VCaP (cell line): ENCODE results near the gene PRAMEF2.
"Not testable (repeated sequence)": the region's sequence is repeated elsewhere in the genome, so short reads cannot be mapped to it uniquely, and the experiment has no call there.

Experiments used
- H3K27ac ChIP-seq: fragments of 450-650 bp; 2 replicates; pipeline ENCODE4 v1.5.1; 2017
- TF ChIP-seq, protein P1 (sequence below): fragments of 450-650 bp; conservative IDR thresholded peaks from 2 replicates; pipeline ENCODE4 v1.5.1; 2017; ENCODE audit warnings: mild to moderate bottlenecking, moderate library complexity

The PRAMEF2 gene, protein sequence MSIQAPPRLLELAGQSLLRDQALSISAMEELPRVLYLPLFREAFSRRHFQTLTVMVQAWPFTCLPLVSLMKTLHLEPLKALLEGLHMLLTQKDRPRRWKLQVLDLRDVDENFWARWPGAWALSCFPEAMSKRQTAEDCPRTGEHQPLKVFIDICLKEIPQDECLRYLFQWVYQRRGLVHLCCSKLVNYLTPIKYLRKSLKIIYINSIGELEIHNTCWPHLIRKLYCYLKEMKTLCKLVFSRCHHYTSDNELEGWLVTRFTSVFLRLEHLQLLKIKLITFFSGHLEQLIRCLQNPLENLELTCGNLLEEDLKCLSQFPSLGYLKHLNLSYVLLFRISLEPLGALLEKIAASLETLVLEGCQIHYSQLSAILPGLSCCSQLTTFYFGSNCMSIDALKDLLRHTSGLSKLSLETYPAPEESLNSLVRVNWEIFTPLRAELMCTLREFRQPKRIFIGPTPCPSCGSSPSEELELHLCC

DNA sequence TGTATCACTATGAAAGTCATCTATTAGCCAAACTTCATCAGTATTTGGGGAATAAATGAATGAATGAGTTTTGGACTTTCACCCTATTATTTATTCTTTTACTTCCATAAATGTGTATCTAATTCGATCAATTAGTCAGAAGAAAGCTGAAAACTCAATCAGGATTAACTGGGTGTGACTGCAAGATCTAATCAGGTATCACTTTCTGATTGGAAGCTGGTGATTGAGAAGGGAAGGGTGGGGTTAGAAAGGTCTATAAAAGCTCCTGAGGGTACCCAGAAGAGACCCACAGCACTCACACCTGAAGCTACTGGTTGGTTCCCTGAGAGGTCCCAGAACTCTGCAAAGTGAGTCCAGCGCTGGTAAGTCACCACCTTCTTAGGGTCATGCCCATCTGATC lies at the start of gene PRAMEF2:
Gene PRAMEF2 (plus strand): TSS at position 301 of the 400 bp plus-strand sequence. CDS start 1,924 bp downstream, outside the sequence.
- not testable (repeated sequence) for H3K27ac ChIP-seq

DNA sequence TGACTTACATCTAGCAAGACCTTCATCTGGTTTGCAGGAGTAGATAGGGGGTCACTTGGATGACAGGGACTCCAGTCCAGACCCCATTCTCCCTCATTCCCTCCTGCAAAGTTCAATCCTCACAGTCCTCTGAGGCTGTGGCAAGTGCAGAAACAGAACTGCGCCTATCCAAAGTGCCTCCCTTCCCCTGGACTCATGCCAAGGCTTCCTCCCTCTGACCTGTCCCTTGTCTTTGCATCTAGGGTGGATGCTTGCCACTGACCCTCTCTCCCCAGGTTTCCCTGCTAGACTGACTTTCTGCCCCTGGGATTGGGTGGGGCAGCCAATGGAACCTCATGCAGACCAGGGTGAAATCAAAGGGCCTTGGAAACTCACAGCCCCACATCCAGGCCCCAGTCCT lies 47.0 kb upstream of the PRAMEF2 start:
- TF ChIP-seq, protein P1, sequence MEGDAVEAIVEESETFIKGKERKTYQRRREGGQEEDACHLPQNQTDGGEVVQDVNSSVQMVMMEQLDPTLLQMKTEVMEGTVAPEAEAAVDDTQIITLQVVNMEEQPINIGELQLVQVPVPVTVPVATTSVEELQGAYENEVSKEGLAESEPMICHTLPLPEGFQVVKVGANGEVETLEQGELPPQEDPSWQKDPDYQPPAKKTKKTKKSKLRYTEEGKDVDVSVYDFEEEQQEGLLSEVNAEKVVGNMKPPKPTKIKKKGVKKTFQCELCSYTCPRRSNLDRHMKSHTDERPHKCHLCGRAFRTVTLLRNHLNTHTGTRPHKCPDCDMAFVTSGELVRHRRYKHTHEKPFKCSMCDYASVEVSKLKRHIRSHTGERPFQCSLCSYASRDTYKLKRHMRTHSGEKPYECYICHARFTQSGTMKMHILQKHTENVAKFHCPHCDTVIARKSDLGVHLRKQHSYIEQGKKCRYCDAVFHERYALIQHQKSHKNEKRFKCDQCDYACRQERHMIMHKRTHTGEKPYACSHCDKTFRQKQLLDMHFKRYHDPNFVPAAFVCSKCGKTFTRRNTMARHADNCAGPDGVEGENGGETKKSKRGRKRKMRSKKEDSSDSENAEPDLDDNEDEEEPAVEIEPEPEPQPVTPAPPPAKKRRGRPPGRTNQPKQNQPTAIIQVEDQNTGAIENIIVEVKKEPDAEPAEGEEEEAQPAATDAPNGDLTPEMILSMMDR: no peak
- no peak overlapping the region for H3K27ac ChIP-seq

DNA sequence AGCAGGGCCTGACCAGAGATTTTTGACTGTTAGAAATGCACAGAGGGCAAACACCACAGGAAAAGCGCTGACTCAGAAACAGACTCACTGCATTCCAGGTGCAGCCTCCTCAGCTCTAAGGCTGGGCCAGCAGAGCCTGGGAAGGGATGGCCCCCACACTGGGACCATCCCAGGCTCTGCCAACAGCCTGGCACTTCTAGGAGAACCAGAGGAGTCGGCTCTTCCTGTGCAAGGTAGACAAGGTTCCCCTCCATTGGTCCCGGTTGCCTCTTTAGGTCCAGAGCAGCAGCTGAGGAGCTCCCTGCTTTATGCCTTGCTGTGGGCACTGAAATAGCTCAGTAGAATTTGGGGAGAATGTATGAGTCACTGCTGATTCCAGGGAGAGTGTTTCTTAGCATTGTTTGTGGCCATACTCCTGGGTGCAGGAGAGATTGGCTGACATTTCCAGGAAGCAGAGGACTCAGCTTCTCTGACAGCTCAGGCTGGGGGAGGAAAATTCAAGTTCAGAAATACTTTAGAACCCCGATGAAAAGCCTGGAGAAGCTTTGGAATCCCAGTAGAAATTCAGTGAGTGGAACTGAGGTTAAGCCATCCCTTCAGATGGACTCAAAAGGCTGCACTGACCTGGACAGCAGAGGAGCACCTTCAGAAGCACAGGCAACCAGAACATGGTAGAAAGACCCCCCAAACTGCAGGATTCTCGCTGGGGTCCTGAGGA lies 46.0 kb upstream of the PRAMEF2 start:
- TF ChIP-seq, protein P1: no peak
- no peak overlapping the region for H3K27ac ChIP-seq

DNA sequence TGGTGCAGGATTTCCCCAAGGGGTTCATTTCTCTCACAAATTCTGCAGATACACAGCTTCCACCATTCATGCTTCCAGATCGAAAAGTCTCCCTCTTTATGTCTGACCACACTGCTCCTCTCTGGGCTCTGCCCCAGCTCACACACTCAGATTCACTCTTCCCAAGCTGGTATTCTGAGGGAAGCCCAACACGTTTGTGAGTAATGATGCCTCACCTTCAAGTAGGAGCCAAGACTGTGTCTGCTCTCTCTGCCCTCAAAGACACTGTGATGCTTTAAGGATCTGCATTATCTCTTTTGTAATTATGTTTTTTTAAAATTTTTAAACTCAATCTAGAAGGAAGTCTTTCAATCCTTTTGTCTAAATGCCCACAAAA lies 45.5 kb upstream of the PRAMEF2 start:
- no peak overlapping the region for H3K27ac ChIP-seq
- TF ChIP-seq, protein P1: no peak

DNA sequence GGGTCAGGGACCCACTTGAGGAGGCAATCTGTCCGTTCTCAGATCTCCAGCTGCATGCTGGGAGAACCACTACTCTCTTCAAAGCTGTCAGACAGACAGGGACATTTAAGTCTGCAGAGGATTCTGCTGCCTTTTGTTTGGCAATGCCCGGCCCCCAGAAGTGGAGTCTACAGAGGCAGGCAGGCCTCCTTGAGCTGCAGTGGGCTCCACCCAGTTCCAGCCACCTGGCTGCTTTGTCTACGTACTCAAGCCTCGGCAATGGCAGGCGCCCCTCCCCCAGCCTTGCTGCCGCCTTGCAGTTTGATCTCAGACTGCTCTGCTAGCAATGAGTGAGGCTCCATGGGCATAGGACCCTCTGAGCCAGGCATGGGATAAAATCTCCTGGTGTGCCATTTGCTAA lies 37.8 kb upstream of the PRAMEF2 start:
- not testable (repeated sequence) for H3K27ac ChIP-seq

DNA sequence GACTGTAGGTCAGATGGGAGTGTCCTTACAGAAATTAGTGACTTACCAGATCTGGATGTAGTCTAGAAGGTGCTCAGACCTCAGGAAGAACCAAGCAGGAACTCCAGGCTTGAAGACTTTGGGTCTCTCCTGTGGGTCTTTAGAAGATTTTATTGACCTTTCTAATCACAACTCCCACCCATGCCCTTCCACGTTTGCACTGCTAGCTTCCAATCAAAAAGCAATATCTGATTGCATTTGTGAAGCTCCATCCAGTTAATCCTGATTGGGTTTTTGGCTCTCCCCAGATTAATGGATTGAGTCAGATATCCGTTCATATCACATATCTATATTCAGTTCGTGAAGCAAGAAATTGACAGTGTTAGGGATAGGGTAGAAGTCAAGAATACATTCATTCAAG lies 25.6 kb upstream of the PRAMEF2 start, which contains the start of gene PRAMEF11:
Gene PRAMEF11 (minus strand): TSS at position 101 of the 400 bp plus-strand sequence. CDS start 2,621 bp downstream, outside the sequence.
- not testable (repeated sequence) for H3K27ac ChIP-seq

DNA sequence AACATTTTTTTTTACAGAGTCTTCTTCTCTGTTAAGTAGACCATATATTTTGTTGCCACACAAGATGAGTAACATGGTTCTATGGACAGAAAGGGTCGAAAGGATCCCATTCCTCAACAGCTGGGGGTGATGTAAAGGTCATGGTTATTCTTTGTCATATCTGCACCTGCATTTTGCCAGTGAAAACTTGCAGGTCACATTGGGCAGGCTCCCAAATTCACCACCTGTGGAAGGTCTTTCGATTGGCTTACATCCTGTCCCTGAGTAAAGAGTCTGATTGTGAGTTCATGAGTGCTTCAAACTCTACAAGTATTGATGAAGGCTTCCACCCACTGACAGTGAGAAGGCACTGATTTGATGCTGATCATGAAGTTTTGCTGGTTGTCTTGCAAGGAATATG lies 23.6 kb upstream of the PRAMEF2 start:
- not testable (repeated sequence) for H3K27ac ChIP-seq

DNA sequence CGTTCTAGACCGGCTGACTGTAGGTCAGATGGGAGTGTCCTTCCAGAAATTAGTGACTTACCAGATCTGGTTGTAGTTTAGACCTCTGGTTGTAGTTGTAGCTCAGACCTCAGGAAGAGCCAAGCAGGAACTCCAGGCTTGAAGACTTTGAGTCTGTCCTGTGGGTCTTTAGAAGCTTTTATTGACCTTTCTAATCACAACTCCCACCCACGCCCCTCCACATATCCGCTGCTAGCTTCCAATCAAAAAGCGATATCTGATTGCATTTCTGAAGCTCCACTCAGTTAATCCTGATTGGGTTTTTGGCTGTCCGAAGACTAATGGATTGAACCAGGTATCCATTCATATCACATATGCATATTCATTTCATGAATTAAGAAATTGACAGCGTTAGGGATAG lies 8.3 kb upstream of the PRAMEF2 start, which contains the start of gene HNRNPCL1:
Gene HNRNPCL1 (minus strand): TSS at position 101 of the 400 bp plus-strand sequence. CDS start 431 bp downstream, outside the sequence.
- not testable (repeated sequence) for H3K27ac ChIP-seq

DNA sequence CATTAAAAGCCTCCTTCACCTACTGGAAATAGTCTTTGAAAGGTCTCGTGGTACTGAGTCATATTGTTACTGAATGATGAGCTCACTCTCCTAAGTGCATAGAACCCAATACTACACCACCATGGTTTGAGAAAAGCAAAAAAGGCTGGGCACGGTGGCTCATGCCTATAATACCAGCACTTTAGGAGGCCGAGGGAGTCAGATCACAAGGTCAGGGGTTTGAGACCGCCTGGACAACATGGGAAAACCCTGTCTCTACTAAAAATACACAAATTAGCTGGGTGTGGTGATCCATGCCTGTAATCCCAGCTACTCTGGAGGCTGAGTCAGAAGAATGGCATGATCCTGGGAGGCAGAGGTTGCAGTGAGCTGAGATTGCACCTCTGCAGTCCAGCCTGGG lies 5.1 kb upstream of the PRAMEF2 start:
- TF ChIP-seq, protein P1: no peak
- no peak overlapping the region for H3K27ac ChIP-seq

DNA sequence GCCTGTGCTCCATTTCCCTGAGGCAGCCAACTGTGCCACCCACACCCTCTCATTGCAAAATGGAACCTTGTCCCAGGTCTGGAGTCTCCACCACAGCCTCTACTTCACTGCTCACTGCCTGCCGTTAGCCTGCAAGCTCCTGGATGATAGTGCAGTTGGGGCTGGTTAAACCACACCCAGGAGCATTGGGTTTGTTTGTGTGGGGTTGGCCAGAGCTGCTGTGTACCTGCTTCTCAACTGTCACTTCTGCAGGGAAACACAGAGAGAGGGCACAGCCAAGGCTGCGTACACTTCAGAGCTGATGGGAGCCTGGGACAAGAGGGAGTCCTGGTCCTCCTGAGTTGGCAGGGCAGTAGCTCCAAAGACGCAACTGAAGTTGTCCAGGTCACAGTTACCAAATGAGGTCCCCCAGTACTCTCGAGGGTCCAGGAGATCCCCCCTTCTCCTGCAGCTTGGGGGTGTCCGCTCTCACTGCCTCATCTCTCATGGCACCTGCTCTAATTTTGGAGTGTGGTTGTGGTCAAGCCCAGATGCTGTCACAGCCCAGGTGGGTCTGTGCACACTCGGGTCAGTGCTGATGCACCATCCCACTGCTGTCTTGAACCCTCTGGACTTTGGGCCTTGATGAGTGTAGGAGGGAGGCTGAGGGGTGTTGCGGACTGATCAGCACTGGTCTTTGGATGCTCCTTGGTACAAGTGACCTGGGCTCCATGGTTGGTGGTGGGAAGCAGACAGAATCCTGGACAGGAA lies 6.4 kb downstream of the PRAMEF2 start:
- not testable (repeated sequence) for H3K27ac ChIP-seq

DNA sequence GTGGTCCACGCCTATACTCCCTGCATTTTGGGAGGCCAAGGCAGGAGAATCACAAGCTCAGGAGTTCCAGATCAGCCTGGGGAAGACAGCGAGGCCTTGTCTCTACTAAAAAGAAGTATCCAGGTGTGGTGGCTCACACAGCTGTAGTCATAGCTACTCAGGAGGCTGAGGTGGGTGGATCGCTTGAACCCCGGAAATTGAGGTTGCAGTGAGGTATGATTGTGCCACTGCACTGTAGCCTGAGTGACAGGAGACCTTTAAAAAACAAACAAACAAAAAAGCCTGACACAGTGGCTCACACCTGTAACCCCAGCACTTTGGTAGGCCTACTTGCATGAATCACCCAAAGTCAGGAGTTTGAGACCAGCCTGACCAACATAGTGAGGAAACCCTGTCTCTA lies 21.6 kb downstream of the PRAMEF2 start:
- H3K27ac ChIP-seq: not testable (repeated sequence)

DNA sequence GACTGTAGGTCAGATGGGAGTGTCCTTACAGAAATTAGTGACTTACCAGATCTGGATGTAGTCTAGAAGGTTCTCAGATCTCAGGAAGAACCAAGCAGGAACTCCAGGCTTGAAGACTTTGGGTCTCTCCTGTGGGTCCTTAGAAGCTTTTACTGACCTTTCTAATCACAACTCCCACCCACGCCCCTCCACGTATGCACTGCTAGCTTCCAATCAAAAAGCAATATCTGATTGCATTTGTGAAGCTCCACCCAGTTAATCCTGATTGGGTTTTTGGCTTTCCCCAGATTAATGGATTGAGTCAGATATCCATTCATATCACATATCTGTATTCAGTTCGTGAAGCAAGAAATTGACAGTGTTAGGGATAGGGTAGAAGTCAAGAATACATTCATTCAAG lies 29.2 kb downstream of the PRAMEF2 start, which contains the start of gene PRAMEF4:
Gene PRAMEF4 (minus strand): TSS at position 101 of the 400 bp plus-strand sequence. CDS start 2,807 bp downstream, outside the sequence.
- not testable (repeated sequence) for H3K27ac ChIP-seq

DNA sequence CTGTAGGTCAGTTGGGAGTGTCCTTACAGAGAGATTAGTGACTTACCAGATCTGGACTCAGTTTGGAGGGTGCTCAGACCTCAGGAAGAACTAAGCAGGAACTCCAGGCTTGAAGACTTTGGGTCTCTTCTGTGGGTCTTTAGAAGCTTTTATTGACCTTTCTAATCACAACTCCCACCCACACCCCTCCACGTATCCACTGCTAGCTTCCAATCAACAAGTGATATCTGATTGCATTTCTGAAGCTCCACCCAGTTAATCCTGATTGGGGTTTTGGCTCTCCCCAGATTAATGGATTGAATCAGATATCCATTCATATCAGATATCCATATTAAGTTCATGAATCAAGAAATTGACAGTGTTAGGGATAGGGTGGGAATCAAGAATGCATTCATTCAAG lies 41.3 kb downstream of the PRAMEF2 start, which contains the start of gene PRAMEF10:
Gene PRAMEF10 (minus strand): TSS at position 101 of the 400 bp plus-strand sequence. CDS start 2,423 bp downstream, outside the sequence.
- not testable (repeated sequence) for H3K27ac ChIP-seq

DNA sequence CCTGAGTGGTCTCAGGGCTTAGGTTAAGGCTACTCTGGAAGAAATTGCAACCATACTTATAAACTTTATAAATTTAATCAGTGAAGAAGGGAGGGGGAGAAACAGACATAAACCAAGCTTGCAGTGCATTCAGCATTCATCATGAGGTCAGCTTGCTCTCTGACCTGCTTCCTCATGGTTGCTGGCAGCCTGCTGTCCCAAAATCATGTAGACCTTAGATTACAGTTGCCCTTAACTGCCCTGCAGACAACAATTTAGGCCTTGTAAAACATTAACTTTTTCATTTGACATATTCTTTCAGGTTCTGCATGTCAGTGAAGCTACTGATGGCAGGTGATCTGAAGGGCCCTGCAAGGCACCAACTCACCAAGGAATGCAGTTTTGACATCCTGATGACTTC lies 42.3 kb downstream of the PRAMEF2 start:
- H3K27ac ChIP-seq: not testable (repeated sequence)
